ENCODE measurements around the gene MAN2A1. TPM values are rescaled to one million over a fixed set of nuclear protein-coding genes. Genes with fewer than 3 reads are reported as not detected.

MAN2A1 gene
- total RNA-seq, 1 donor from 2014 or later, result 7.7 TPM

GRCh38 chr5:109674596-109674995 is 15.1 kb upstream of the MAN2A1 start:
- ATAC-seq (ENCODE audit: poor library complexity) (no peak), DNase-seq (no peak)
- intact Hi-C loops (cut with DNase I), result no loop called here

- DNase-seq (no peak), ATAC-seq (ENCODE audit: poor library complexity) (no peak)
- intact Hi-C loops (cut with DNase I), result no loop called here
These were observed 12.8 kb upstream of the MAN2A1 start for GRCh38 chr5:109676920-109677319.

GRCh38 chr5:109678447-109678846 is 11.3 kb upstream of the MAN2A1 start:
- intact Hi-C loops (cut with DNase I), result no loop called here

GRCh38 chr5:109681763-109682162 is 8.0 kb upstream of the MAN2A1 start:
- intact Hi-C loops (cut with DNase I), result no loop called here
- ATAC-seq (ENCODE audit: poor library complexity), result no peak
- DNase-seq, result no peak

More at GRCh38 chr5:109678447-109678846, 11.3 kb upstream of the MAN2A1 start:
- ATAC-seq (ENCODE audit: poor library complexity), result no peak
- no peak for DNase-seq

- DNase-seq (no peak), ATAC-seq (ENCODE audit: poor library complexity) (no peak)
- intact Hi-C loops (cut with DNase I), result no loop called here
These were observed 7.3 kb upstream of the MAN2A1 start for GRCh38 chr5:109682383-109682782.

- intact Hi-C loops (cut with DNase I), result no loop called here
- DNase-seq (no peak), ATAC-seq (ENCODE audit: poor library complexity) (no peak)
These were observed 3.8 kb upstream of the MAN2A1 start for GRCh38 chr5:109685916-109686315.

- DNase-seq, result no peak
- intact Hi-C loops (cut with DNase I), result no loop called here
These were observed 1.1 kb upstream of the MAN2A1 start for GRCh38 chr5:109688630-109688969.

GRCh38 chr5:109688970-109689739 is 572 bp upstream of the MAN2A1 start:
- DNase-seq (peak; percentile 94), ATAC-seq (ENCODE audit: poor library complexity) (peak; percentile 96)
- intact Hi-C loops (cut with DNase I), result no loop called here

More at GRCh38 chr5:109688630-109688969, 1.1 kb upstream of the MAN2A1 start:
- ATAC-seq (ENCODE audit: poor library complexity), result no peak

- peak; percentile 61 for DNase-seq
- intact Hi-C loops (cut with DNase I), result no loop called here
- peak; percentile 30 for ATAC-seq (ENCODE audit: poor library complexity)
These were observed 681 bp downstream of the MAN2A1 start for GRCh38 chr5:109690242-109690974.

GRCh38 chr5:109690975-109691574 is 1.3 kb downstream of the MAN2A1 start:
- peak; percentile 81 for DNase-seq
- intact Hi-C loops (cut with DNase I), result no loop called here
- peak; percentile 63 for ATAC-seq (ENCODE audit: poor library complexity)

GRCh38 chr5:109691996-109692395 is 2.3 kb downstream of the MAN2A1 start:
- intact Hi-C loops (cut with DNase I), result no loop called here
- ATAC-seq (ENCODE audit: poor library complexity) (no peak), DNase-seq (no peak)

GRCh38 chr5:109692852-109693251 is 3.1 kb downstream of the MAN2A1 start:
- intact Hi-C loops (cut with DNase I), result no loop called here
- DNase-seq, result no peak
- no peak for ATAC-seq (ENCODE audit: poor library complexity)

GRCh38 chr5:109693535-109694400 is 4.0 kb downstream of the MAN2A1 start:
- ATAC-seq (ENCODE audit: poor library complexity) (no peak), DNase-seq (no peak)
- intact Hi-C loops (cut with DNase I), result no loop called here

- DNase-seq (no peak), ATAC-seq (ENCODE audit: poor library complexity) (no peak)
- intact Hi-C loops (cut with DNase I), result no loop called here
These were observed 4.7 kb downstream of the MAN2A1 start for GRCh38 chr5:109694451-109694891.

- intact Hi-C loops (cut with DNase I), result no loop called here
- DNase-seq (no peak), ATAC-seq (ENCODE audit: poor library complexity) (no peak)
These were observed 5.5 kb downstream of the MAN2A1 start for GRCh38 chr5:109695005-109695926.

GRCh38 chr5:109697339-109697738 is 7.6 kb downstream of the MAN2A1 start:
- intact Hi-C loops (cut with DNase I), result no loop called here
- no peak for DNase-seq
- ATAC-seq (ENCODE audit: poor library complexity), result no peak

- no peak for ATAC-seq (ENCODE audit: poor library complexity)
- DNase-seq, result no peak
- intact Hi-C loops (cut with DNase I), result no loop called here
These were observed 10.9 kb downstream of the MAN2A1 start for GRCh38 chr5:109700516-109701153.
